PC-9 (cell line): ENCODE results near the gene IL1RAPL1. TPM values are rescaled to one million over a fixed set of nuclear protein-coding genes. Genes with fewer than 3 reads are reported as not detected.
"Not testable (repeated sequence)": the region's sequence is repeated elsewhere in the genome, so short reads cannot be mapped to it uniquely, and the experiment has no call there.

ENCODE experiments used
- BruUV-seq: library from RNA; stranded (reverse); fragments of 400-500 nt; replicated peaks from 2 replicates; lab custom pipeline; 2021; lab: Mats Ljungman, UMichigan
- CTCF ChIA-PET: fragments of 300-600 bp; sonication (Branson Sonifier 250); formaldehyde crosslinking; loops from one replicate; lab custom pipeline; 2022; ENCODE audit warnings: antibody characterized with exemption; lab: Charles Lee
- POLR2A ChIA-PET: fragments of 300-600 bp; sonication (Branson Sonifier 250); formaldehyde crosslinking; loops from one replicate; lab custom pipeline; 2022; ENCODE audit warnings: antibody characterized with exemption; ENCODE audit not compliant: unreplicated experiment; lab: Charles Lee
- DNase-seq, 2 experiments: peaks; one replicate each; pipeline versions ENCODE4 v3.0.0 to v3.0.0-alpha.2; 2015 to 2022; ENCODE audit warnings: mixed read lengths in 1 of 2
- H2AFZ ChIP-seq: fragments of 200-600 bp; sonication (generic); 2 replicates; pipeline ENCODE4 v1.8.1; 2017; ENCODE audit warnings: antibody characterized with exemption
- H3F3A ChIP-seq: fragments of 200-600 bp; sonication (generic); 2 replicates; pipeline ENCODE4 v1.8.1; 2017; ENCODE audit warnings: antibody characterized with exemption, mild to moderate bottlenecking, low read depth; ENCODE audit not compliant: insufficient read depth
- H3K27ac ChIP-seq: fragments of 200-600 bp; sonication (generic); 2 replicates; pipeline ENCODE4 v1.6.1; 2016; ENCODE audit warnings: mixed run types
- H3K27me3 ChIP-seq: fragments of 200-600 bp; sonication (generic); 2 replicates; pipeline ENCODE4 v1.6.1; 2016; ENCODE audit warnings: low read depth, mixed run types; ENCODE audit not compliant: insufficient read depth
- H3K36me3 ChIP-seq: fragments of 200-600 bp; sonication (generic); 2 replicates; pipeline ENCODE4 v1.6.1; 2016; ENCODE audit warnings: low read depth, mixed run types
- H3K4me1 ChIP-seq: fragments of 200-600 bp; sonication (generic); replicated peaks from 2 replicates; pipeline ENCODE4 v1.6.1; 2016; ENCODE audit warnings: mixed run types; ENCODE audit not compliant: insufficient read depth
- H3K4me2 ChIP-seq: fragments of 200-600 bp; sonication (generic); 2 replicates; pipeline ENCODE4 v1.6.1; 2017; ENCODE audit warnings: mixed run types
- H3K4me3 ChIP-seq: fragments of 200-600 bp; sonication (generic); 2 replicates; pipeline ENCODE4 v1.6.1; 2016; ENCODE audit warnings: mixed run types
- H3K79me2 ChIP-seq: fragments of 200-600 bp; sonication (generic); 2 replicates; pipeline ENCODE4 v1.6.1; 2017; ENCODE audit warnings: low read depth, mixed run types
- H3K9me2 ChIP-seq: fragments of 200-600 bp; sonication (generic); 2 replicates; pipeline ENCODE4 v1.8.1; 2017; ENCODE audit warnings: mild to moderate bottlenecking; ENCODE audit not compliant: insufficient read depth
- H3K9me3 ChIP-seq: fragments of 200-600 bp; sonication (generic); 2 replicates; pipeline ENCODE4 v1.8.1; 2016; ENCODE audit warnings: low read depth; ENCODE audit not compliant: insufficient read depth
- H4K20me1 ChIP-seq: fragments of 200-600 bp; sonication (generic); 2 replicates; pipeline ENCODE4 v1.8.1; 2017; ENCODE audit not compliant: insufficient read depth
- EZH2 ChIP-seq: fragments of 200-600 bp; sonication (generic); IDR thresholded peaks from 2 replicates; pipeline ENCODE4 v1.8.0; 2017; ENCODE audit warnings: antibody characterized with exemption, low read depth
- intact Hi-C: fragments of 100-400 bp; cut with micrococcal nuclease; formaldehyde crosslinking; loops from one replicate; pipeline ENCODE4 v1.10.0; 2022; ENCODE audit not compliant: unreplicated experiment
- total RNA-seq: library from RNA; stranded (reverse); gene quantifications from 2 replicates; pipeline ENCODE4 v1.2.3, GENCODE V29; 2021
- TF ChIP-seq, protein P1 (sequence below): fragments of 200-600 bp; sonication (generic); conservative IDR thresholded peaks from 2 replicates; pipeline ENCODE4 v1.6.1; 2017; ENCODE audit warnings: mixed run types, antibody characterized with exemption, mild to moderate bottlenecking, moderate library complexity

IL1RAPL1 gene
- total RNA-seq, 1 experiment from 2014 or later, result 0.26 TPM

- Histone ChIP-seq H3K4me1 (no peaks in the 10 kb centered on the region), H3K27me3 (no peaks in the 10 kb centered on the region), H3K36me3 (no peaks in the 10 kb centered on the region), H3K9me2 (no peaks in the 10 kb centered on the region), H3K27ac (no peak overlapping the region), H3F3A (no peaks in the 10 kb centered on the region), H3K4me3 (no peak overlapping the region), H3K9me3 (no peaks in the 10 kb centered on the region), H3K79me2 (no peaks in the 10 kb centered on the region), H3K4me2 (no peak overlapping the region), H4K20me1 (no peaks in the 10 kb centered on the region), H2AFZ (no peak overlapping the region)
- no peak for DNase-seq
- ChIA-PET CTCF (no interaction called here), POLR2A (no interaction called here)
- TF ChIP-seq, protein P1, sequence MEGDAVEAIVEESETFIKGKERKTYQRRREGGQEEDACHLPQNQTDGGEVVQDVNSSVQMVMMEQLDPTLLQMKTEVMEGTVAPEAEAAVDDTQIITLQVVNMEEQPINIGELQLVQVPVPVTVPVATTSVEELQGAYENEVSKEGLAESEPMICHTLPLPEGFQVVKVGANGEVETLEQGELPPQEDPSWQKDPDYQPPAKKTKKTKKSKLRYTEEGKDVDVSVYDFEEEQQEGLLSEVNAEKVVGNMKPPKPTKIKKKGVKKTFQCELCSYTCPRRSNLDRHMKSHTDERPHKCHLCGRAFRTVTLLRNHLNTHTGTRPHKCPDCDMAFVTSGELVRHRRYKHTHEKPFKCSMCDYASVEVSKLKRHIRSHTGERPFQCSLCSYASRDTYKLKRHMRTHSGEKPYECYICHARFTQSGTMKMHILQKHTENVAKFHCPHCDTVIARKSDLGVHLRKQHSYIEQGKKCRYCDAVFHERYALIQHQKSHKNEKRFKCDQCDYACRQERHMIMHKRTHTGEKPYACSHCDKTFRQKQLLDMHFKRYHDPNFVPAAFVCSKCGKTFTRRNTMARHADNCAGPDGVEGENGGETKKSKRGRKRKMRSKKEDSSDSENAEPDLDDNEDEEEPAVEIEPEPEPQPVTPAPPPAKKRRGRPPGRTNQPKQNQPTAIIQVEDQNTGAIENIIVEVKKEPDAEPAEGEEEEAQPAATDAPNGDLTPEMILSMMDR, result no peak
- TF ChIP-seq EZH2, result no peak
- intact Hi-C loops, result no loop called here
- no TSS peak for BruUV-seq
These were observed 761.0 kb downstream of the IL1RAPL1 start for GRCh38 chrX:29348288-29348687.

DNA sequence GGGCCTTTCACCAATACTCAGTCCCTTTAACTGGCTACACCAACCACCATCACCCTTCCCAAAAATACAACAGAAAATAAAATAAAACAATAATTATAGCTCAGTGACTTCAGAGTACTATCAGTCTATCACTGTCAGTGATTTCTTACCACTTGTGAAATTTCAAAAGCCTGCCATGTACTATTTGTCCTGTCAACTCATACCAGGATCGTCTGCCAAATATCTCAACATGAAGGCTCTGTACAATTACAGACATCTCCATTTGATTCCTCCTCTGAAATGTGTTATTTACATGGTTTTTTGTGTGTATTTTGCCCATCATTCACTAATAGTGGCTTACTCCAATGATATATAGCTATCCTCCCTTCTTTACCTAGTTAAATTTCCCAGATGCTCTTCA is 772.0 kb downstream of the IL1RAPL1 start:
- no peak overlapping the region for H3K4me3 ChIP-seq
- no peak for TF ChIP-seq EZH2
- TF ChIP-seq, protein P1, result no peak
- no peaks in the 10 kb centered on the region for H4K20me1 ChIP-seq
- no peaks in the 10 kb centered on the region for H3K9me3 ChIP-seq
- no peaks in the 10 kb centered on the region for H3K36me3 ChIP-seq
- H3K27me3 ChIP-seq, result no peaks in the 10 kb centered on the region
- POLR2A ChIA-PET, result no interaction called here
- H3K79me2 ChIP-seq, result no peaks in the 10 kb centered on the region
- intact Hi-C loops, result no loop called here
- no peaks in the 10 kb centered on the region for H3K9me2 ChIP-seq
- no peak overlapping the region for H2AFZ ChIP-seq
- no peak overlapping the region for H3K4me2 ChIP-seq
- CTCF ChIA-PET, result no interaction called here
- no peak overlapping the region for H3K27ac ChIP-seq
- H3F3A ChIP-seq, result no peaks in the 10 kb centered on the region
- no peak for DNase-seq
- no TSS peak for BruUV-seq
- H3K4me1 ChIP-seq, result no peaks in the 10 kb centered on the region

- H2AFZ ChIP-seq, CTCF ChIA-PET, intact Hi-C loops, H3K4me3 ChIP-seq, H4K20me1 ChIP-seq, DNase-seq, H3F3A ChIP-seq, H3K4me1 ChIP-seq, H3K79me2 ChIP-seq, BruUV-seq, H3K4me2 ChIP-seq, H3K27me3 ChIP-seq, H3K36me3 ChIP-seq, H3K27ac ChIP-seq, POLR2A ChIA-PET, H3K9me3 ChIP-seq, H3K9me2 ChIP-seq: not testable (repeated sequence)
These were observed 787.5 kb downstream of the IL1RAPL1 start for GRCh38 chrX:29374765-29375164.

DNA sequence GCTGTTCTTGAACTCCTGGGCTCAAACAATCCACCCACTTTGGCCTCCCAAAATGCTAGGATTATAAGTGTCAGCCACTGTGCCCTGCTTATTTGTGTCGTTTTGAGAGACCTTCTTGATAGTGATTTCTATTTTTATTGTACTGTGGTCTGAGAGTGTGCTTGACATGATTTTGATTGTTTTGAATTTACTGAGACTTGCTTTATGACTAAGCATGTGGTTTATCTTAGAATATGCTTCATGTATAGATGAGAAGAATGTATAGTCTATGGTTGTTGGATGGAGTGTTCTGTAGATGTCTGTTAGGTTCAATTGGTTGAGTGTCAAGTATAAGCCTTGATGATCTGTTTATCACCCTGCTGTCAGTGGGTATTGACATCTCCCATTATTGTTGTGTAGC is 789.3 kb downstream of the IL1RAPL1 start:
- ChIA-PET CTCF (no interaction called here), POLR2A (no interaction called here)
- Histone ChIP-seq H3K9me3 (no peaks in the 10 kb centered on the region), H3K27ac (no peak overlapping the region), H3F3A (no peaks in the 10 kb centered on the region), H3K4me1 (no peaks in the 10 kb centered on the region), H4K20me1 (no peaks in the 10 kb centered on the region), H3K4me3 (no peak overlapping the region), H3K79me2 (no peaks in the 10 kb centered on the region), H3K27me3 (no peaks in the 10 kb centered on the region), H3K4me2 (no peak overlapping the region), H3K36me3 (no peaks in the 10 kb centered on the region), H2AFZ (no peak overlapping the region), H3K9me2 (no peaks in the 10 kb centered on the region)
- DNase-seq, result no peak
- no peak for TF ChIP-seq EZH2
- TF ChIP-seq, protein P1, result no peak
- no TSS peak for BruUV-seq
- intact Hi-C loops, result no loop called here
